Keratinocyte (primary cell): ENCODE measurements around the gene ARID5B. TPM values are rescaled to one million over a fixed set of nuclear protein-coding genes. Genes with fewer than 3 reads are reported as not detected.

Experiments used
- DNase-seq: peaks from one replicate; pipeline ENCODE4 v3.0.0-alpha.2; 2011; ENCODE audit warnings: low read depth, missing footprints, low spot score
- FAIRE-seq: peaks from 2 replicates; lab custom pipeline; 2011; peaks lifted over from hg19 to GRCh38; lab: Jason Lieb, UNC
- H2AFZ ChIP-seq: 2 replicates; pipeline ENCODE4 v1.6.0; 2012; ENCODE audit warnings: low read length, control low read depth, inconsistent platforms; ENCODE audit not compliant: control insufficient read depth
- H3K27ac ChIP-seq: 2 replicates; pipeline ENCODE4 v1.5.1; 2011; ENCODE audit warnings: low read length; ENCODE audit not compliant: control insufficient read depth, insufficient read depth
- H3K27me3 ChIP-seq: 3 replicates; pipeline ENCODE4 v1.6.0; 2011; ENCODE audit warnings: low read length; ENCODE audit not compliant: control insufficient read depth, insufficient read depth; ENCODE audit errors: extremely low read depth
- H3K36me3 ChIP-seq, 2 experiments: 2 replicates in 1 of 2; 3 replicates in 1 of 2; pipeline ENCODE4 v1.5.1; 2011; ENCODE audit warnings: low read length in 2 of 2, mild to moderate bottlenecking in 1 of 2; ENCODE audit not compliant: control insufficient read depth in 2 of 2, insufficient read depth in 2 of 2; ENCODE audit errors: extremely low read depth in 1 of 2
- H3K4me1 ChIP-seq: 3 replicates; pipeline ENCODE4 v1.5.1; 2011; ENCODE audit warnings: low read length; ENCODE audit not compliant: control insufficient read depth, insufficient read depth; ENCODE audit errors: extremely low read depth
- H3K4me2 ChIP-seq: 3 replicates; pipeline ENCODE4 v1.6.0; 2011; ENCODE audit warnings: low read depth, low read length; ENCODE audit not compliant: control insufficient read depth, insufficient read depth; ENCODE audit errors: extremely low read depth
- H3K4me3 ChIP-seq, 3 experiments: fragments of 200-600 bp in 1 of 3; sonication (generic) in 1 of 3; 2 replicates in 2 of 3; 3 replicates in 1 of 3; pipeline ENCODE4 v1.5.1; 2011 to 2016; ENCODE audit warnings: low read length in 3 of 3, mild to moderate bottlenecking in 3 of 3, control low read depth in 2 of 3, inconsistent platforms in 1 of 3, low read depth in 1 of 3, mixed read lengths in 1 of 3, mixed run types in 1 of 3, moderate library complexity in 1 of 3; ENCODE audit not compliant: control insufficient read depth in 2 of 3, insufficient read depth in 2 of 3; ENCODE audit errors: extremely low read depth in 1 of 3
- H3K79me2 ChIP-seq: 2 replicates; pipeline ENCODE4 v1.6.0; 2012; ENCODE audit warnings: low read length; ENCODE audit not compliant: control insufficient read depth, insufficient read depth
- H3K9ac ChIP-seq: 3 replicates; pipeline ENCODE4 v1.6.0; 2011; ENCODE audit warnings: low read length; ENCODE audit not compliant: control insufficient read depth, insufficient read depth; ENCODE audit errors: extremely low read depth
- H3K9me1 ChIP-seq: 3 replicates; pipeline ENCODE4 v1.6.0; 2011; ENCODE audit warnings: low read length; ENCODE audit not compliant: control insufficient read depth, insufficient read depth; ENCODE audit errors: extremely low read depth
- H3K9me3 ChIP-seq: 2 replicates; pipeline ENCODE4 v1.5.1; 2012; ENCODE audit warnings: low read depth, low read length; ENCODE audit not compliant: control insufficient read depth
- H4K20me1 ChIP-seq: 3 replicates; pipeline ENCODE4 v1.6.0; 2011; ENCODE audit warnings: low read length; ENCODE audit not compliant: control insufficient read depth, insufficient read depth; ENCODE audit errors: extremely low read depth
- CTCF ChIP-seq, 3 experiments: IDR thresholded peaks in 1 of 3; conservative IDR thresholded peaks in 1 of 3; optimal IDR thresholded peaks in 1 of 3; 2 replicates in 2 of 3; 3 replicates in 1 of 3; pipeline versions ENCODE3 to v1.5.1; 2011; ENCODE audit warnings: low read length in 3 of 3, mild to moderate bottlenecking in 3 of 3, moderate library complexity in 2 of 3, control low read depth in 1 of 3, inconsistent platforms in 1 of 3; ENCODE audit not compliant: insufficient read depth in 2 of 3; ENCODE audit errors: extremely low read depth in 1 of 3
- EZH2 ChIP-seq: IDR thresholded peaks from one replicate; pipeline ENCODE4 v1.6.1; 2012; ENCODE audit warnings: inconsistent platforms, mild to moderate bottlenecking, low read length, moderate library complexity
- dilution Hi-C: fragments of 300-500 bp; cut with MboI; formaldehyde crosslinking; loops from one replicate; pipeline ENCODE4 v1.7.0; 2020; ENCODE audit warnings: low sequenced_read_pairs; ENCODE audit not compliant: extremely low pct_ligation_motif_present
- polyA plus RNA-seq, 5 experiments: library from polyadenylated mRNA; depleted of rRNA in 3 of 5; stranded (reverse) in 3 of 5; stranded (forward) in 1 of 5; unstranded in 1 of 5; fragments of >200 nt; gene quantifications; 1 replicate in 1 of 5; 2 replicates in 3 of 5; 3 replicates in 1 of 5; pipeline versions ENCODE4 v1.2.1 to v1.2.3, GENCODE V29; 2011 to 2012; ENCODE audit warnings: missing spikeins in 2 of 5, low read depth in 1 of 5, low replicate concordance in 1 of 5

ARID5B gene
- polyA plus RNA-seq, 1 donor (not counting 4 experiments of a cell fraction or from before 2014, with no cell fraction given): 7.0 TPM

GRCh38 chr10:61986788-61987492 lies 85.4 kb downstream of the ARID5B start:
- H3K79me2 ChIP-seq: peaks cover 2% of the 10 kb centered on the region
- H3K4me2 ChIP-seq: no peak overlapping the region
- H3K9me3 ChIP-seq: no peaks in the 10 kb centered on the region
- DNase-seq (no peak), FAIRE-seq (no peak)
- no peak for TF ChIP-seq CTCF (optimal IDR thresholded peaks at IDR 0.05 in 1 of 3, IDR thresholded peaks at IDR 0.05 in 1 of 3, conservative IDR thresholded peaks at IDR 0.05 in 1 of 3; ENCODE audit: extremely low read depth in 1 of 3, insufficient read depth in 2 of 3, low read length in 3 of 3)
- no peak for TF ChIP-seq EZH2
- H3K27me3 ChIP-seq: no peaks in the 10 kb centered on the region
- H3K9ac ChIP-seq: no peak overlapping the region
- H4K20me1 ChIP-seq: no peaks in the 10 kb centered on the region
- no peak overlapping the region for H3K27ac ChIP-seq
- no peak overlapping the region for H2AFZ ChIP-seq
- no peaks in the 10 kb centered on the region for H3K4me1 ChIP-seq
- H3K9me1 ChIP-seq: no peaks in the 10 kb centered on the region
- dilution Hi-C loops: no loop called here
- H3K4me3 ChIP-seq: no peak overlapping the region
- no peaks in the 10 kb centered on the region for H3K36me3 ChIP-seq

- no peak for TF ChIP-seq CTCF (optimal IDR thresholded peaks at IDR 0.05 in 1 of 3, IDR thresholded peaks at IDR 0.05 in 1 of 3, conservative IDR thresholded peaks at IDR 0.05 in 1 of 3; ENCODE audit: extremely low read depth in 1 of 3, insufficient read depth in 2 of 3, low read length in 3 of 3)
- TF ChIP-seq EZH2: no peak
- Histone ChIP-seq H3K4me1 (peaks cover 5% of the 10 kb centered on the region), H4K20me1 (no peaks in the 10 kb centered on the region), H3K27ac (no peak overlapping the region), H3K27me3 (no peaks in the 10 kb centered on the region), H3K9me1 (no peaks in the 10 kb centered on the region), H3K4me3 (no peak overlapping the region), H2AFZ (no peak overlapping the region), H3K36me3 (no peaks in the 10 kb centered on the region), H3K79me2 (peaks cover 2% of the 10 kb centered on the region), H3K4me2 (peak overlapping the region; percentile 23), H3K9ac (no peak overlapping the region), H3K9me3 (no peaks in the 10 kb centered on the region)
- dilution Hi-C loops: no loop called here
- FAIRE-seq (no peak), DNase-seq (no peak)
These were observed 86.0 kb downstream of the ARID5B start for GRCh38 chr10:61987537-61987936.
